CD4-positive, alpha-beta T cell treated with Interleukin-15 for 1 hour (primary cell): ENCODE data around the gene SLC30A2.

Experiments used
- DNase-seq: peaks from one replicate; pipeline ENCODE4 v3.0.0-alpha.2; 2020

SLC30A2 gene

DNA sequence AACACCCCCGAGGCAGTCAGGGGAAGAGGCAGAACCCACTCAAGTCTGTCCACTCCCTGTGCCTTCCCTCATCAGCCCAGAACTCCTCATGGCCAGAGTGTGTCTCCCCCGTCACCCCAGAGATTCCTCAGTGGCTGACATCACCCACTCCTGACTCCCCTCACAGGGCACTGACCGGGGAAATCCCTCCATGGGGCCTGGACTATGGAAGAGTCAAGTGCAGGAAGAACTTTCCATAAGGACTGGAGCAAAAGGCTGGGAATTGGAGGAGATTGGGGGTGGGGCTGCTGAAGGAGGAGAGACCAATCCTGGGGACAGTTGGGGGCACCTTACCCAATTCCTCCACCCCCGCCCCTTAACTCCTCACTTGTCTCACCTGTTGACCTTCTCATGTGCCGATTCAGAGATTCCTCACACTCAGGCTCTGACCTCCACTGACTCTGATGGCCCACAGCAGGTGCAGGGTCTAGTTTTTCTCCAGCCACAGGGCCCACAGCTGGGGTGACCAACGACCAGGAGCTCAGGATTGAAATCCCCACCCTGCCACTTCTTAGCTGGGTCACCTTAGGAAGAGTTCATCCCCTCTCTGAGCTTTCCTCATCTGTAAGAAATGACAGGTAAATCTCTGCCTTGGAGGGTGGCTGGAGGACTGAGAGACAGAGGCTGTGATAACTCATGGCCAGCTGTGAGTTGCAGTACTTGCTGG, 24.8 kb downstream of the SLC30A2 start:
- DNase-seq = no peak

DNA sequence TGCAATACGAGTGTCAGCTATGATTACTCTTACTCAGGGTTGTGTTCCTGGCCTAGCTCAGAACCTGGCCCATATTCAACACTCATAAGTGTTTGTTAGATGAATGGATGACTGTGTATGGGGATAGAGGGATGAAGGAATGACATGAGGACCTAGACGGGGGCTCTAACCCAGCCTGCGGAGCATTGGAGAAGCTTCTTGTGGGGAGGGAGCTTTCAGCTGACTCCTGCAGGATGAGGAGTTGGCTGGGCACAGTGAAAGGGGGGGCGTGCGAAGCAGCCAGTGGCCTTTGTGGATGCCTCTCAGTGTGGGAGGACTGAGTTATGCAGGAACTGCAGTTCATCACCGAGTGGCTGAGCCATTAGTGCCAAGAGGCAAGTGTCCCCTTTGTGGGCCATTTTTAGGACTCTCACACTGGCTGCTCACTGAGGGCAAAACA, 25.6 kb downstream of the SLC30A2 start:
- no peak for DNase-seq

DNA sequence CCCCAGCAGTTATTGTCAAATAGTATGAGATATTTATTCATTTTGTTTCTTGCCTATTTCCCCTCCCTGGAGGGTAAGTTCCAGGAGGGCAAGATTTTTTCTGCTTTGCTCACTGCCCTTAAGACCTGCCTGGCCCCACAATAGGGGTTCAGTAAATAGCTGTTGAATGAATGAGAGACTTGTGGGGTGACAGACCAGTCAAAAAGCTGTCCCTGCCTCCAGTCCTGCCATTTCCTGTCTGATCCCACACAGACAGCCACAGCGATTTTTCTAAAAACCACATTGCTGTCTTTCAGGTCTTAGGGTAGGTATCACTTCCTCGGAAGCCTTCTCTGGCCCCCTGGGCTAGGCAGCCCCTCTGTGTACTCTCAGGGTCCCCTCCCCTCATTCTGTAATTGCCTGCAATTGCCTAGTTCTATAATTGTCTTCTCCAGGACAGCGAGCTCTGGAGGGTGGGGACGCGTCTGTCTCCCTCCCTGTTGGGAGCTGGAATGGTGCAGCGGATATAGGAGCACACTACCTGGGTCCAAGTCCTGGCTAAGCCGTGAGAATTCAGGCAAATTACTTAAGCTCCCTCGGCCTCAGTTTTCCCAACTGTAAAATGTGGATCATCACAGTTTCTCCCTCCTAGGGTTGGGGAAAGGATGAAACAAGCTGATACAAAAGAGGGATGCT, 26.1 kb downstream of the SLC30A2 start:
- DNase-seq = no peak

DNA sequence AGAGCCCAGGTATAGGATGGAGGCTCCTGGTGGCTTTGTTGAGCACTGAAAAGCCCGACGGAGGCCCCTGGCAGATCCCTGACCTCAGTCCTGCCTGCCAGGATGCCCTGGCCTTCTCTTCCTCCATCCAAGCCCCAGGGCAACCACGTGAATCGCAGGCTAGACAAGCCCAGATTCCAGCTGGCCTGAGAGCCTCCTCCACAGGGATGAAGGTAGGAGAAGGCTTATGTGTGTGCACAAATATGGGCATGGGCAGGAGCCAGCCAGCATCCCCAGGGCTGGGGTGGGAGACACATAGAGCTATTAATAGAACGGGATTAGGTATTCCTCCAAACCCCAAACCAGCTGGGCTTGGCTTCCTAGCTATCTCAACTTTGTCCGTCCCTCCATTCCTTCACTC, 28.3 kb downstream of the SLC30A2 start:
- no peak for DNase-seq

DNA sequence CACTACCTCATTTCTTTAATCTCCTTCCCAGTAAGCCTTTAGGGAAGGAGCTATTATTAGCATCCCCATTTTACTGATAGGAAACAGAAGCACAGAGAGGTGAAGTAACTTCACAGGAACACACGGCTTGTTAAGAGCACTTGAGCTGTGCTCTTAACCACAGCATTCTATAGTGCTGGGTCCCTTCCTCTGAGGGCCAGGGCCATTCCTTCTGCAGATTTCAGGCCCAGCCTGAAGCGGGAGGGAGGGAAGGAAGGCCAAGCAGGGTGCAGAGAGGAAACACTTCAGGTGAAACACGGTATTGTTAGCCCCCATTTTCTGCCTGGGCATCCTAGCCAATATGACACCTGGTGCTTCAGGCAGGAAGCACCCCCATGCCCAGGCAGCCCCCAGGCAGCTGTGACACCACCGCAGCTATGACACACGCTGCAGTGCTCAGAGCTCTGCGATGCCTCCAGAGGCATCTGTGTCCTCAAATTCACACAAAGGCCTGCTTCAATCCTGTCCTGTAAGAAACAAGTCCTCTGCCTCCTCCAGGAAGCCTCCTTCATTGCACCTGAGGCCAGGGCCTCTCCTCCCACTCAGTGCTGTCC, 28.9 kb downstream of the SLC30A2 start:
- no peak for DNase-seq

DNA sequence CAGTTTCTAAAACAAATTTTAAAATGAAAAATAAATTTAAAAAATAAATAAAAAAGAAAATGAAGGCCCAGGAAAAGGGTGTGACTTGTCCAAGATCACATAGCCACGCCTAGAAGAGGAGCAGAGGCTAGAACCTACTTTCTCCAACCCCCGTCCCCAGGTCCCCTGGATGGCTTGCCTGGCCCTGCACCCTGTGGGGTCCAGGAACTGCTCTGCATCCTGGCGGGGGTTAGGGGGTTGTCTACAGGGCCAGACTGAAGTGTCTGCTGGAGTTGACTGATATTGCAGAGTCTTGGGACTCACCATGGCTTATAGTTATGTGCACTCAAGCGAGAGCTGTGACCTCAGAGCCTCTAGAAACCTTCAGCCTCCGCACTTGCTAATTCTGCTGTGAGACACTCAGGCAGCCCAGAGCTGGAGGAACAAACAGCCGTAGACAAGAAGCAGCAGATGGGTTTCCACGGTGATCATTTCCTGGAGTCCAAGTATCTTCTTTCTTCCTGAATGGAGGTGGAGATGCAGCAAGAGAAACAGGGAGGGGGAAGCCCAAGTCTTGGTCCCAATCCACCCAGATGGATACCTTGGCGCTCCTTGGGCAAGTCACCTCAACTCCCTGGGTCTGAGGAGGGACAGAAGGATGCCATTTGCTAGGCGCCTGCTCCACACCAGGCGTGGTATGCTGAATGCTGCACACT, 29.5 kb downstream of the SLC30A2 start:
- no peak for DNase-seq

DNA sequence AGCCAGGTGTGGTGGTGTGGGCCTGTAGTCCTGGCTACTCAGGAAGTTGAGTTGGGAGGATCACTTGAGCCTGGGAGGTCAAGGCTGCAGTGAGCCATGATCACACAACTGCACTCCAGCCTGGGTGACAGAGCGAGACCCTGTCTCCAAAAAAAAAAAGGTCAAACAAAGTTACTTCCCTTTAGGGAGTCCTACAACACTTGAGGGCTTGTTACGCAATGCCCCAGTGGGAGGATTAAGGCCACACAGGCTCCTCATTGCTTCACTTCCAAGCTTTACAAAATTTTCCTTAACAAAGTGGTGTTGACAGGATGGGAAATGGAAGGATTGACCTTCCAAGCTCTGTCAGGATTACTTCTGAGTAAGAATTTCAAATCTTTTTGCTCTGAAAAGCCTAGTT, 30.6 kb downstream of the SLC30A2 start:
- DNase-seq = peak; percentile 37

DNA sequence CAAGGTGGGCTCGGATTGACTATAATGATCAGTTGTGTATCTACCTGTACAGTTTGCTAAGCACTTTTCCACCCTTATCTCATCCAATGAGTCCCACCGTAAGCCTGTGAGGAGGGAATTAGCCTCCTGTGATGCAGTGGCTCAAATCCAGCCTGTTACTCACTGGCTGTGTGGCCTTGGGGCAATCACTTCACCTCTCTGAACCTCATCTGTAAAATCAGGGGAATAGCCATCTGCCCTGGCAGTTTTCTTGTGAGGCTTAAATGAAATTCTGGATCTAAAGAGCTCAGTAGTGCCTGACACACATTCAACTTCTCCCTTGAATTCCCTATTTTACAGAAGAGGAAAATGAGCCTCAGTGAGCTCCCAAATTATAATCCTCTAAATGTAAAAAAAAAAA, 31.7 kb downstream of the SLC30A2 start:
- DNase-seq = no peak

DNA sequence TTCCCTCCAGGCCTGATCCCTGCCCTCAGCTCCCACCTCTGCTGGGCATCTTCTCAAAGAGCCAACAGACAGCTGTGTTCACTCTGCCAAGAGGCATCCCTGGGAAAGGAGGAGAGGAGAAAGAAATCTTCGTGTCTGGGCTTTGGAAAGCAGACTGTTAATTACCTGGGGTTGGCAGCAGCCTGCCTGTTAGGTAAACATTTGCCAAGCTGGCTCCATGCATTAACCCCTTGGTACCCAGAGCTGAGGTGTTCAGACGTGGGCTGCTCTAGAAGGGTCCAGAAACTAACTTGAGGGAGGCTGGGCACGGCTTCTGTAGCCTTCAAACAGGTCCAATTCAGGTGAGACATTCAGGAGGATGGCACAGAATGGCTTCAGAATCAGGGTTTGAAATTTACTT, 33.1 kb downstream of the SLC30A2 start:
- no peak for DNase-seq

DNA sequence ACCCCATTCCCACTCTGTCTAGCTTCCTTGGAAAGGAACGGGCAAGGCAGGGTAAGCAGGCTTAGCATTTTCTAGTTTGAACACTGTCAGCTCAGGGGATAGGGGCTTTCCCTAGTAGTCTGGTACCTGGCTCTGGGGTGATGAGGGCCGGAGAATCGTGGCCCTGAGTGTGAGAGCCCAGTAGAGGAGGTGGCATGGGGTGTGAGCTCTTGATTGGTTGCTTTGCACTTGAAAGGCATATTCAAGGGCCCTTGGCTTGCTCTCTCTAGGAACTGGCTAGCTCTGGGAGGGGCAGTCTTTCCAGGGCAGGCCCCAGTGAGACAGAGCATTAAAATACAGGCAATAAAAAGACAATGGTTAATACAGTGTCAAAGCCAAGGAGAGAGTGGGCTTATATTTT, 35.1 kb downstream of the SLC30A2 start:
- no peak for DNase-seq

DNA sequence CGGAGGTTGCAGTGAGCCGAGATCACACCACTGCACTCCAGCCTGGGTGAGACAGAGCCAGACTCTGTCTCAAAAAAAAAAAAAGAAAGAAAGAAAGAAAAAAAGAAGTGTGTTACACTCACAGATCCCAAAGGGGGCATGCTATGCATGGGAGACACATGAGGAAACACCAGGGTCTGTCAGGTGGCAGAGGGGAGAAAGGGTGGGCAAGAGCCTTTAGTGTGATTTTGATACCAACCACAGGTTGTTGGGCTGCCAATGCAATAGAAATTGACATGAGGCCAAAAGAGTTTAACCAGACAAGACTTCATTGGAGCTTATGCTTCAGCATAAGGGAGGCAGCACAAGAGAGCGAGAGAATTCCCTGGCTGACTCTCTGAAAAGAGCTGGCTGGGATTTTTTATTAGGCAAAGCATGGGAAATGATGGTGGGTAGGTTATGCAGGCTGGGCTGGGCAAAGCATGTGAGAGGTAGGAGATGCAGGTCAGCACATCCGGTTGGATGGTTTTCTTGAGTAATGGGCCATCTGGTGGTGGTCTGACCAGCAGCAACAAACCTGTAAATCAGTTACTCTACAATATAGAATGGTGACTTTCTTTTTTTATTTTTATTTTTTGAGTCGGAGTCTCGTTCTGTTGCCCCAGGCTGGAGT, 36.0 kb downstream of the SLC30A2 start:
- DNase-seq = no peak

DNA sequence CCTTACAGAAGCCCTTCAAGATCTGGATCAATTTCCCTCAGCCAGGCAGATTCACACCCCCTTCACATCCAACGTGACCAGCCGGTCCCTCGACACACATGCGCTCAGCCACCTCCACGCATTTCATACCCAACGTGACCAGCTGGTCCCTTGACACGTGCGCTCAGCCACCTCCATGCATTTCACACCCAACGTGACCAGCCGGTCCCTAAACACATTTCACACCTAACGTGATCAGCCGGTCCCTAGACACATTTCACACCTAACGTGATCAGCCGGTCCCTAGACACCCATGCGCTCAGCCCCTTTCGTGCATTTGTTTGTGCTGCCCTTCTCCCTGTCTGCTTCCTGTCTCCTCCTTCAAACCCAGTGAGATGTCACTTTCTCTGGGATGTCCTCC, 39.2 kb downstream of the SLC30A2 start:
- no peak for DNase-seq

DNA sequence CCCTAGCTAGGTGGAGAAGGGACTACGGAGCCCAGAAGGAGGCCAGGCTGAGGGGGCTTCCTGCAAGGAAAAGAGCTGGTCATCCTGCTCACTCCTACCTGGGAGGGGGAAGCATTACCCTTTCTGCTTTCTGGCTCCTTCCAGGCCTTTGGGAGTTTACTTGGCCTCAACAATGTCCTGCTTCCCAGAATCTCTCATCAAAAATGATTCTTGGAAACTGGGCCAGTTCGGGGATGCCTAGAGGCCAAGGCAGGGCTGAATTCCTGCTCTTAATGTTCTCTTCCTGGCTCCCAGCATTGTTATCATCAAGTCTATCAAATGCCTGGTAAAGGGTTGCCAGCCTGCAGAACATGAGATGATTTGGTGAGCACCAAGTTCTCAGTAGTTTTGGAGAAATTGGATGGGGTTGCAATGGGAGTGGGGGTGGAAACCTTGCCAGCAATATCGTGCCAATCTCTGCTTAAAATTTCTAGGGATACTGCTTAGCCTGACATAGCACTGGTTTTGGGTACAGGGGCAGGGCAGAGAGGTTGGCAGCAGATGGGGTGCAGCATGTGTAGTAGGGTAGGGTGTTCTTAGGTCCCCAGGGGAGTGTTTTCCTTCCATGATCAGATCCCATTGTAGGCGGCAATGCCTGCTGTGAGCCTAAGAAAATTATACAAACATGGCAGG, 40.3 kb downstream of the SLC30A2 start:
- DNase-seq = no peak

DNA sequence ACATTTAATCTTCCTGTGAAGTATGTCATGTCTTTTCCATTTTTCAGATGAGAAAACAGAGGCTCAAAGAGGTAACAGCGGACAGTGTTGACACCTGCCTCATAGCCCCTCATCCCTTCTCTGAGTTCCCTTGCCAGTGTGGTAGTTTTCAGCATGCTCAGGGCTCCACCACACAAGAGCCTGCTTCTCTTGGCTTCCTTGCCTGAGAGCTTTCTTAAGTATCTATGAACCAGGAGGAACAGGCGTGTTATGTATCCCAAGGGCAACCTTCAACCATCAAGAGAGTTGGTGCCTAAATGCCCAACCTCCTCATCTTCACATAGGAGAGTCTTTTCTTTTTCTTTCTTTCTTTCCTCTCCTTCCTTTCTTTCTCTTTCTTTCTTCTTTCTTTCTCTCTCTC, 42.2 kb downstream of the SLC30A2 start:
- DNase-seq = no peak

DNA sequence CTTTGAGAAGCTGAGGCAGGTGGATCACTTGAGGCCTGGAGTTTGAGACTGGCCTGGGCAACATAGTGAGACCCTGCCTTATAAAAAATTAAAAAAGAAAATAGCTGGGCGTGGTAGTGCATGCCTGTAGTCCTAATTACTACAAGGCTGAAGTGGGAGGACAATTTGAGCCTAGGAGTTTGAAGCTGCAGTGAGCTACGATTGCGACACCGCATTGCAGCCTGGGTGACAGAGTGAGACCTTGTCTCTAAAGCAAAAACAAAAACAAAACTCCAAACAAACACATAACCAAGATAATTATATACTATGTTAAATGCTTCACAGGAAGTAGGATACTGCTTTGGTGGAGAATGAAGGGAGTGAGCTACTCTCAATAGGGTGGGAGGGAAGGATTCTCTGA, 42.7 kb downstream of the SLC30A2 start:
- no peak for DNase-seq

DNA sequence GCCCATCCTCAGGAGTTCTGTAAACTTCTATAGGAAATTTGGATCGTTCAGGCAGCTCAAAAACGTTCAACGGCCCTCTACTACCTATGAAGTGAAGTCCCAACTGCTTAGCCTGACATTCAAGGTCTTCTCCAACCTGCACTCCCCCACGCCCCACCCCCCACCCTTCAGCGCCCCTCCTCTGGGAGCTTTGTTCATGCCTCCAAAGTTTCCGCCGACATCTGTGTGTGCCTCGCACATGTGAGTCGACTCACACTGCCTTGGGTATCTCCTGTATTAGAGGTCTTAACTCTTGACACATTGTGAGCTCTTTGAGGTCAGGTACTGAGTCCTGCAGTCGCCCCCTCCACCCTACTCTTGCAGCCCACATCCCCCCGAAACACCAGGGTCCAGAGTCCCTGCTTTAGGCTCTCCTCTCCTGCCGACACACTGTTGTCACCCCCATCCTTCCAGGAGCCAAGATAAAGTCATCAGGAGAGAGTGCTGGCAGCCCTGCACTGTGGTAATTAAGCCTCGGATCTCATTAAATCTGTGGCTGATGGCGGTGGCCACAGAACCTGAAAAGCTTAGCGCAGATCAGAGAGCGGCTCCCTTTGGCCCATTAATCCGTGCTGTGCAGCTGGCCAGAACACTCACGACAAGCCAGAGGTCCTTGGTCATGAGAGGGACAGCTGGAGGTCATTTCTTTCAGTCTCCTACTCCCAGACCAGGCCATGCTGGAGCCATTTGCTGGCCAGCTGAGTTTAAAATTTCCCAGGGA, 46.7 kb downstream of the SLC30A2 start:
- no peak for DNase-seq

DNA sequence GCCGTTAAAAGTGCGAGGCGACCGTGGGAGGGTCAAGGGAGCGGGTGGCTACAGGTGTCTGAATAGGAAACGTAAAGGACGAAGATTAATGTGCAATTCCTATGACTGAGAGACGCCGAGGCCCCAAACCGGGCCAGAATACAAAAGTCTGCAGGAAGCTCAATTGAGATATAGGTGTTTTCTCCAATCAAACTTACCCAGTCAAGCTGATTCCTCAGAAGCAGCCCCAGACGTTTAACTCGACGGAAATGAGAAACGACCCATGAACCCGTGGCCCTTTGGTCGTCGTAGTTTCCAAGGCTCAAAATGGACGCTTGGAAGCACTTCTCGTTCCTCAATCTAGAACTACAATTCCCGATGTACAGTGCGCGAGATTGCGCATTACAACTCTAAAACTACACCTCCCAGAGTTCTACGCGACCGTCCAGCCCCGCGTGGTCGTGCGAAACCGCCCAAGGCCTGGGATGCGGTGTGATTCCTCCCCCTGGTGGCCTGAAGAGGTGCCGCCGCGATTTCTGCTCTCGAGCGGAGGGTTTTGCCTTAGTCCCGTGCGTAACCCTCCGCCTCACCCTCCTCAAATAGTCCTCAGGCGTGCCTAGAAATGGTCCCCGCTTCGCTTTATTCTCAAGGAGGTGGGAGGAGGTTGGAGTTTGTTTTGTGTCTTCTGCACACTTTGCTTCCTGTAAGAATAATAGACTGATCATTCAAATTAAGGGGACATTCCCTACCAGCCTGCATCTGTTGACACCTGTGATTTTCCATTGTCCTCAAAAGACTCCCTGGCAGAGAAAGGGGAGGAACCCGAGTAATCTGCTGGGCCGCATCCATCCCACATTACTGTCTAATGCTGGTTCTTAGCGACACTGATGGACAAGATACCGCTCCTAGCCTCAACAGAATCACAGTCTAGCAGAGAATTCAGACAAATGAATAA, 47.8 kb downstream of the SLC30A2 start, which contains the start of gene PAFAH2:
Gene PAFAH2, minus strand, starts transcription at position 236 of the 934 bp plus-strand sequence. CDS start 7,247 bp downstream, outside the sequence.
- DNase-seq = peak; percentile 98

DNA sequence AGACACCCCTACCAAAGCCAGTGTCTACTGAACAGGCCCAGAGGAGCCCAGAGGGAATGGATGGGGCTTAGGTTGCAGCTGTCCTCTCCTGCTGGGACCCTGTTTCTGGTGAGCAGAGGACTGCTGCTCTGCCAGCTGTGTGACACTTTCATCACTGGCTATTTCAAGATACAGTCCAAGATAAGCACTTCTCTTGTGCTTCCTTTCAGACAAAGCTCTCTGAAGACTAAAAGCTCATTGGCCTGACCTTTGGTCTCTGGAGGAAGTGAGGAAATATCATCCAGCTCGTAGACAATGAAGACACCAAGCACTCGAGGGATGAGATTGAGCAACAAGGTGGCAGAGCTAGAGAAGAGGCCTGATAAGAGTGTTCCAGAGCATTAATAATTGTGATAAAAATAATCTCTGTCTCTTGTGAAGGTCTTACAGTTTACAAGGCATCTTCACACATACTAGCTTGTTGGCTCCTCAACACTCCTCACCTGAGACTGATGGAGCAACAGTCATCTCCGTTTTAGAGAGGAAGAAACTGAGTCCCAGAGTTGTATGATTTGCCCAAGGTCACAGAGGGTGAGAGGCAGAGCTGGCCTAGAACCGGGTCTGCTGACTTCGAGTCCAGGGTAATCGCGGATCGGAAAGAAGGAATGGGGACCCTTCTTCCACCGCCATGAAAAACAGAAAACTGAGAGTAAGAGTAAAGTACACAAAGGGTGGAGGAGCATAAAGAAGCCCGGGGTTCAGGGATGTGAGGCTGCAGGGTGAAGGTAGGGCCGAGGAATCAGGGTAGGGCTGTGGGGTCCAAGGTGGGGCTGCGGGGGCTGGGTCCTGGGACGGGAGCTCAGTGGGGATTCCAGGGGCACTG, 48.7 kb downstream of the SLC30A2 start:
- DNase-seq = peak; percentile 26

DNA sequence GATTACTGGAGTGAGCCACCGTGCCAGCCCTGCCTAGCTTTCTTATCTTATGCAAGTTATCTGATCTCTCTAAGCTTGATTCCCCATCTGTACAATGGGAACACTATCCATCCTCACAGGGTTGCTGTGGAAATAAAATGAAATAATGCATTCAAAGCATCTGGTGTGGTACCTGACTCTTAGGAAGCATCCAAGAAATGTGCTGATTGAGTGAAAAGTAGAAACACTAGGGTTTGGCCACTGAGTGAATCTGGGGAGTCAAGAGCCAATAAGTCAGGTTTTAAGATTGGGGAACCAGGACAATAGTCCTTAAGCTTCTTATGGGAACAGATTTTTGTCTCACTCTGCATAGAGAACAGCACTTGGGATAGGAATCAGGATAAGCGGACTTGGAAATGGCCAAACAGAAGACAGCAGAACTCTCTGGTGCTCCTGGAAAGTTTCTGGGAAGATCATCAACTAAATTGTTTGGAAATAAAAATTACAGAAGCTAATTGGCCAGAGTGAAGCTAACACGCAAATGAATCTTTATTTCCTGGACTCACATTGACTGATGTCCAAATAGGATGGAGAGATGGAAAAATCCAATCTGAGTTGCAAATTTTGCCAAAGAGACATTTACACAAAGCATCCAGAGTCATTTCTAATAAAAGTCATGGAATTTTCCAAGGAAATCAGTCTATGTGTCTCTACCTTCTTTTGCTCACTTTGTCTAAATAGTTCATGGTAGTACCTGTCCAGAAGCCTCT, 51.3 kb downstream of the SLC30A2 start:
- no peak for DNase-seq
